RKO (cell line): ENCODE measurements around the gene CHRNA10.
A peak's percentile ranks its signal among the peaks of the same experiment; 100 is the strongest.

ENCODE experiments used
- DNase-seq: peaks from one replicate; pipeline ENCODE4 v3.0.0-alpha.2; 2016; ENCODE audit warnings: low spot score

CHRNA10 gene, protein sequence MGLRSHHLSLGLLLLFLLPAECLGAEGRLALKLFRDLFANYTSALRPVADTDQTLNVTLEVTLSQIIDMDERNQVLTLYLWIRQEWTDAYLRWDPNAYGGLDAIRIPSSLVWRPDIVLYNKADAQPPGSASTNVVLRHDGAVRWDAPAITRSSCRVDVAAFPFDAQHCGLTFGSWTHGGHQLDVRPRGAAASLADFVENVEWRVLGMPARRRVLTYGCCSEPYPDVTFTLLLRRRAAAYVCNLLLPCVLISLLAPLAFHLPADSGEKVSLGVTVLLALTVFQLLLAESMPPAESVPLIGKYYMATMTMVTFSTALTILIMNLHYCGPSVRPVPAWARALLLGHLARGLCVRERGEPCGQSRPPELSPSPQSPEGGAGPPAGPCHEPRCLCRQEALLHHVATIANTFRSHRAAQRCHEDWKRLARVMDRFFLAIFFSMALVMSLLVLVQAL

DNA sequence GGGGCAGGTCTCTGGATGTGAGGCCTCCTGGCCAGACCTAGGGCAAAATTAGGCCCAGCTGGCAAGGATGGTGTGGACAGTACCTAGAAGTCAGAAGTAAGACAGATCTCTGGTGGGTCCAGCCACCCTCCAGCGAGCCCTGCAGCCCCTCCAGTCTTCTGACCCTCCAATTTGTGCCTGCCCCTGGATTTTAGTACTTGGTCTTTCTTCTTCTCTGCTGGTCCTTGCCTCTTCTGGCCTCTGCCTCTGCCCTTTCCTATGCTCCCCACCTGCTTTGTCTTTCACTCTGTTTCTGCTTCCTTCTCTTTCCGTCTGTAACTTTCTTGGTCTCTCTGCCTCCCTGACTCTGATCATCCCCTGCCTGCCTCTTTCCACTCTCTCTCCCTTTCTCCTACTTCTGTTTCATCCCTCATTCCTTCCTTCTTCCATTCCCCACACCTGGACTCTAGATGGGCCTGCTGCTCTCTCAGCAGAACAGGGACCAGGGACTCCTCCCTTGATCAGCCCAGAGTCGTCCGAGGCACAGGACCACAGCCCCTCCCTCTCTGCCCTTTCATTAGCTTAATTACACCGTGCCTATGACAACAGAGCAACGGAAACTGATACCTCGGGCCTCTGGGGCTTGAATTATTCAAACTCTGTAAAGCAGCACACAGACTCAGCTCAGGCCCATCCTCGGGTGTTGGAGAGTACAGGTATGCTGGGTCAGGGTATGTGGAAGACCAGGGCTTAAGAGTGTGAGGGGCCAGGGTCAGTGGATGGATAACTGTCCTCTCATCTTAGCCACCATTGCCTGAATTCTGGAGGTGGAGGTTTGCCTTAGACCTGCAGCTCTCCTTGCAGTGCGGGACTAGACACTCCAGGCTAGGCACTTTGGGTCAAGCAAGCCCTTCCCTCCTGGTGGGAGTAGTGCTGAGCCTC lies at the start of gene CHRNA10:
TSS of gene CHRNA10 (minus strand) at position 51 of the 921 bp plus-strand sequence. CDS start 72 bp downstream, outside the sequence.
- no peak for DNase-seq

DNA sequence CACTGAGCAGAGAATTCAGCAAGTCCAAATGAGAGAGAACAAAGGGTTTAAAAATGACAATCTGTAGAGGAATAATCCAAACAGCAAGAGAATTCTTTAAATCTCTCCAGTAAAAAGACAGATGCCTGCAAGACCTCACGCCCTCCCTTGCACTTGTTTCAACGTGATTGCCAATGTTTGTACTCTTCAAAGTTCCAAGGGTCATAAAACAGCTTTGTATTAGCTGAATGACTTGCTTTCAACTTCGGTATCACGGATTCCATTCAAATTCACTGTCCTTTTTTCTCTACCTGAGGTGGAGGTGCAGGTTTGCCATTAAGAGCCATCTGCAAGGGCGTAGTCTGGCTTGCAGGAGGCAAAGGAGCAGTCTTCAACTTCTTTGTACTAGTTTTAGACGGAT lies 41.1 kb upstream of the CHRNA10 start:
- no peak for DNase-seq

DNA sequence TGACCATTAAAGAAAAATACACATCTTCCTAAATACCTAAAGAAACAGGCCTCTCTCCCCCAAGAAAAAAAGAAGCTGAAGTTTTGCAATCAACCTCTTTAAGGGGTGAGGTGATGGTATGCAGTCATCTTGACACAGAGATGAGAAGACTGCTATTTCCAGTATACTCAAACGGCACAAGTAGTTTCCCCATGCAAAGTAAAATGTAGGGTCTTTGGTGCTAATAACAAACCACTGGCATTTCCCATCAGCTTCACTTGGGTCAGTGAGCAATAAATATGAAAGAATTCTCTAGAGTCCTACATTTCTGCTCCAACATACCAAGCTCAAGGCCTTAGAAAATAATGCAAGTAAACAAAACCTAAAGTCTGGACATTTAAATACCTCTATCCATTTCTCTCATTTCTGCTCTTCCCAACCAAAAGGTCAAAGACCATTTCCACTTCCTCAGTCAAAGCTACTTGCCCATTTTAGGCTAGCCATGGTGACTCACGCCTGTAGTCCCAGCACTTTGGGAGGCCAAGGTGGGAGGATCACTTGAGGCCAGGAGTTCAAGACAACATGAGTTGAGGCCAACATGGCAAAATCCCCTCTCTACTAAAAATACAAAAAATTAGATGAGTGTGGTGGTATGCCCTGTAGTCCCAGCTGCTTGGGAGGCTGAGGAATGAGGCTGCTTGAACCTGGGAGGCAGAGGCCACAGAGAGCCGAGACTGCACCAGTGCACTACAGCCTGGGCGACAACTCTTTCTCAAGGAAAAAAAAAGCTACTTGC lies 39.5 kb upstream of the CHRNA10 start:
- no peak for DNase-seq

GRCh38 chr11:3709977-3710376 lies 38.8 kb upstream of the CHRNA10 start:
- no peak for DNase-seq

DNA sequence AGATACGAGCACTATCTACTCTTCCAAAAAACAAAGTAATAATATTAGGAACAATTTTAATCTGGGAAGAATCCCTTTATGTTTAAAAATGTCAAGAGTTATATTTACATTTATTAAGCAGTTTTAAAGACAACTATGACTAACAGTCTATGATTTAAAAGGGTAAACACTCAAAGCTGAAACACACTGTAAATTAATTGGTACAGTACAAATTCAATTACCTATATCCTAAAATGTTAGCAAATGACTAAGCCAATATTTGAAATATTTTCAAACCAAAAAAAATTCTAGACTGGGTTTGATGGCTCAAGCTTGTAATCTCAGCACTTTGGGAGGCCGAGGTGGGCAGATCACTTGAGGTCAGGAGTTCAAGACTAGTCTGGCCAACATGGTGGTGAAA lies 36.0 kb upstream of the CHRNA10 start:
- DNase-seq: no peak

DNA sequence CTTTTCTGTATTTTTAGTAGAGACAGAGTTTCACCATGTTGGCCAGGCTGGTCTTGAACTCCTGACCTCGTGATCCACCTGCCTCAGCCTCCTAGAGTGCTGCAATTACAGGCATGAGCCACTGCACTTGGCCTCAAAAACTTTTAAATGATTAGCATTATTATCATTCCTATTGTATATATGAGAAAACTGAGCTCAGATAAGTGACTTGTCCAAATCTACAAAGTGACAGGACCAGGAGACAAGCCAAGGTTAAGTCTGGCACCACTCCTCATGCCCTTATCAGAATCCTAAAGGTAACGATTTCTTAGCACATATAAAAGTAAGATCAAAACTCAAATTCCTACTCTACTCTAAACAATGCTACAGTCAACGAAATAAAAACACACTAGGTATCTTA lies 32.2 kb upstream of the CHRNA10 start:
- no peak for DNase-seq

GRCh38 chr11:3700910-3701309 lies 29.7 kb upstream of the CHRNA10 start:
- no peak for DNase-seq

DNA sequence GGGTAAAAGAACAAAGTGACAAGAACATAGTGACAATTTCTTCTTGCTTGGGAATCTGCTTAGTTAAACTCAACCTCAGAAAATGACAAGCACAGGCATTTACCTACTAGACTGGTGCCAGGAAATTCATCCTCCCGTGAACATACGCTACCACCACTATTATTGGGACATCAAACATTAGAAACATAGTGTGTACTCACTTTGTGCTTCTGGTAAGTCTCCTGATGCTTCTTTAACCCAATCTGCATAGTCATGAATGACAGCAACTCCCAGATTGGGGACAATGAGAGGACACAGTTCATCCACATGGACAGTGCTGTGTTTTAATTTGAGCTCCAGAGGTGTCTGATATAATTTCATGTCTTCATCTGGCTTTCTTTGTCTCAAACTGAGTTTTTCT lies 29.2 kb upstream of the CHRNA10 start:
- DNase-seq: no peak

- no peak for DNase-seq
Measured at GRCh38 chr11:3686751-3687150, 15.6 kb upstream of the CHRNA10 start.

GRCh38 chr11:3685923-3686322 lies 14.7 kb upstream of the CHRNA10 start:
- DNase-seq: no peak

- no peak for DNase-seq
Measured at GRCh38 chr11:3684819-3685172, 13.6 kb upstream of the CHRNA10 start.

GRCh38 chr11:3684129-3684818 lies 13.1 kb upstream of the CHRNA10 start:
- no peak for DNase-seq

- no peak for DNase-seq
Measured at GRCh38 chr11:3683039-3683438, 11.9 kb upstream of the CHRNA10 start.

- DNase-seq: no peak
Measured at GRCh38 chr11:3679077-3679476, 7.9 kb upstream of the CHRNA10 start.

DNA sequence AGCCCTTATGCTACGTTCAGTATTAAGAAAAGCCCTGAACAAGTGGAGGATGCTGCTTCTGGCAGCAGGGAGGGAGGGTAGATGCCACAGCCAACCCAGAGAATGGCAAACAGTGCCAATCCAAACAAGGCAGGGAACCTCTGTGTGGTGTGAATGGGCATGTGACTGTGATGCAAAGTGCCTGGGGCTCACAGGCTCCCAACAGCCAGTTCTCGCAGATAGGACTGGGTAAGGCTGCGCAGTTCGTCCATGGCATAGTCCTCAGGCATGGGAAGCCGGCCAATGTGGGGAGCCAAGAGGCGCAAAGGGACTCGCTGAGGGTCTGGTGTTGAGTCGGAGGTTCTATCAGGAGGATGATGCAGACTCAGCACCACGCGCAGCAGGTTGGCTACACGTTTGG lies 4.8 kb upstream of the CHRNA10 start:
- no peak for DNase-seq

- peak; percentile 67 for DNase-seq
Measured at GRCh38 chr11:3674189-3674588, 3.0 kb upstream of the CHRNA10 start.

DNA sequence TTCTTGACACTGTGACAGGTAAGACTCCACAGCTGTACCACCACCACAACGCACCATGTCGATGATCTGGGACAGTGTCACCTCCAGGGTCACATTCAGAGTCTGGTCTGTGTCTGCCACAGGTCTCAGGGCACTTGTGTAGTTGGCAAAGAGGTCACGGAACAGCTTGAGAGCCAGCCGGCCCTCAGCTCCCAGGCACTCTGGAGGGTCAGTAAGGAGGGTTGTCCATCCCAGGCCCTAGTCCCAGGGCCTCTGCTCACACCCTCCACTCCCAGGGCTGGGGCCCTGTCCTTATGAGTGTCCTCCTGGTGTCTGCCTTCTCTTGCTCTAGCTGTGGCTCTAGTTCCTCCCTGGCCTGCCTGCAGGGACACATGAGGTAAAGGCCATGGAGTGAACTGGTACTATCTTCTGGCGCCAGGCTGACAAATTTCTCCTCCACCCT lies 1.4 kb downstream of the CHRNA10 start:
- DNase-seq: no peak

- DNase-seq: no peak
Measured at GRCh38 chr11:3669128-3669527, 2.1 kb downstream of the CHRNA10 start.

DNA sequence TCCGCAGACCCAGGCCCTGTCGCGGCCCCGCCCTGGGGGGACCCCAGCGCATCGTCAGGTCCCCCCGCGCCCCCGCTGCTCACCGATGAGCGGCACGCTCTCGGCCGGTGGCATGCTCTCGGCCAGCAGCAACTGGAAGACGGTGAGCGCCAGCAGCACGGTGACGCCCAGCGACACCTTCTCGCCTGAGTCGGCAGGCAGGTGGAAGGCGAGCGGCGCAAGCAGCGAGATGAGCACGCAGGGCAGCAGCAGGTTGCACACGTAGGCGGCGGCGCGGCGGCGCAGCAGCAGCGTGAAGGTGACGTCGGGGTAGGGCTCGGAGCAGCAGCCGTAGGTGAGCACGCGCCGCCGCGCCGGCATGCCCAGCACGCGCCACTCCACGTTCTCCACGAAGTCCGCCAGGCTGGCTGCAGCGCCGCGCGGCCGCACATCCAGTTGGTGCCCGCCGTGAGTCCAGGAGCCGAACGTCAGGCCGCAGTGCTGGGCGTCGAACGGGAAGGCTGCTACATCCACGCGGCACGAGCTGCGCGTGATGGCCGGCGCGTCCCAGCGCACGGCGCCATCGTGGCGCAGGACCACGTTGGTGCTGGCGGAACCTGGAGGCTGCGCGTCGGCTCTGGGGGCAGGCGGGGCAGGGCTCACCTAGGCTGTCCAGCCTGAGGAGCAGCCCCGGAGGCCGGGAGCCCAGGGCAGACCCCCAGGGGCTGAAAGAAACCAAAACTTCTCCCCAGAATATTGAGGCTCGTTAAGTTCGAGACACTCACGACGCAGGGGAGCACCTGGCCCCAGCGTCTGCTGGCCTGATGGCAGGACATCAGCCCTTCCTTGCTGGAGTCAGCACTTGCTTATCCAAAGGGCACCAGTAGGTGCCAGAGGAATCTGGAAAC lies 3.8 kb downstream of the CHRNA10 start:
- no peak for DNase-seq

DNA sequence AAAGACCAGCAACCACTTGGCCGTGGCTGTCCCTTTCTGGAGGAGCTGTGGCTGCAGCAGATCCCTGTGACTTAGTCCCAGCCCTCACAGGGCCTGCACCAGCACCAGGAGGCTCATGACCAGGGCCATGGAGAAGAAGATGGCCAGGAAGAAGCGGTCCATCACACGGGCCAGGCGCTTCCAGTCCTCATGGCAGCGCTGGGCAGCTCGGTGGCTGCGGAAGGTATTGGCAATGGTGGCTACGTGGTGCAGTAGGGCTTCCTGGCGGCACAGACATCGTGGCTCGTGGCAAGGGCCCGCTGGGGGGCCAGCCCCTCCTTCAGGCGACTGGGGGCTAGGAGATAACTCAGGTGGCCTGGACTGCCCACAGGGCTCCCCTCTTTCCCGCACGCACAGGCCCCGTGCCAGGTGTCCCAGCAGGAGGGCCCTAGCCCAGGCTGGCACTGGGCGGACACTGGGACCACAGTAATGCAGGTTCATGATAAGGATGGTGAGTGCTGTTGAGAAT lies 5.1 kb downstream of the CHRNA10 start:
- no peak for DNase-seq
